Lung (tissue), 12 donors: ENCODE measurements around the gene CEACAM19. TPM values are rescaled to one million over a fixed set of nuclear protein-coding genes. Genes with fewer than 3 reads are reported as not detected.

Experiments
- ATAC-seq: fragments of 200-7000 bp; cut with Tn5 transposase; one replicate; pipeline ENCODE4 v1.9.1; 2020; ENCODE audit warnings: moderate number of reproducible peaks; ENCODE audit not compliant: insufficient read depth, low FRiP score
- DNase-seq, 3 donors: peaks; one replicate each; pipeline ENCODE4 v3.0.0-alpha.2; 2013 to 2017
- H3K27ac ChIP-seq, 2 donors: one replicate each; pipeline ENCODE4 v1.5.1; 2013; ENCODE audit warnings: mild to moderate bottlenecking in 2 of 2, moderate library complexity in 2 of 2, control low read depth in 1 of 2, inconsistent platforms in 1 of 2, low read depth in 1 of 2, low read length in 1 of 2
- H3K27me3 ChIP-seq, 3 donors: one replicate each; pipeline ENCODE4 v1.5.1; 2013; ENCODE audit warnings: low read length in 2 of 3; ENCODE audit not compliant: control insufficient read depth in 3 of 3, insufficient read depth in 3 of 3
- H3K36me3 ChIP-seq, 4 donors: one replicate each; pipeline ENCODE4 v1.5.1; 2013; ENCODE audit warnings: low read length in 4 of 4, mild to moderate bottlenecking in 1 of 4, moderate library complexity in 1 of 4; ENCODE audit not compliant: control insufficient read depth in 4 of 4, insufficient read depth in 4 of 4
- H3K4me1 ChIP-seq, 5 donors: one replicate each; pipeline ENCODE4 v1.5.1; 2013; ENCODE audit warnings: low read length in 5 of 5, mild to moderate bottlenecking in 2 of 5, moderate library complexity in 1 of 5; ENCODE audit not compliant: control insufficient read depth in 5 of 5, insufficient read depth in 5 of 5
- H3K4me3 ChIP-seq: one replicate; pipeline ENCODE4 v1.5.1; 2013; ENCODE audit warnings: mild to moderate bottlenecking, control low read depth, moderate library complexity
- H3K9ac ChIP-seq, 2 donors: one replicate each; pipeline ENCODE4 v1.5.1; 2013; ENCODE audit warnings: low read length in 2 of 2, control low read depth in 1 of 2; ENCODE audit not compliant: insufficient read depth in 1 of 2
- H3K9me3 ChIP-seq, 4 donors: one replicate each; pipeline ENCODE4 v1.5.1; 2013; ENCODE audit warnings: low read length in 3 of 4, mild to moderate bottlenecking in 1 of 4, moderate library complexity in 1 of 4; ENCODE audit not compliant: control insufficient read depth in 4 of 4, insufficient read depth in 3 of 4
- WGBS, 2 donors: extraction: QIAGEN DNeasy Blood & Tissue Kit; methylation state at CpG; one replicate each; pipeline ENCODE4 v1.1.7; 2013; 5-methylcytosine and 5-hydroxymethylcytosine counted together
- polyA plus RNA-seq, 2 donors: library from polyadenylated mRNA; stranded (reverse); fragments of 200-250 nt; gene quantifications; one replicate each; pipeline ENCODE4 v1.2.1, GENCODE V29; 2013
- total RNA-seq, 2 donors: library from RNA; depleted of rRNA in 1 of 2; stranded (reverse); fragments of >200 nt in 1 of 2; gene quantifications; one replicate each; pipeline ENCODE4 v1.2.1, GENCODE V29; 2014 to 2021
- TF ChIP-seq, protein P1 (sequence below): IDR thresholded peaks from 2 replicates; pipeline ENCODE4 v1.5.1; 2012; ENCODE audit warnings: mild to moderate bottlenecking; ENCODE audit errors: control extremely low read depth, extremely low read depth
- donor health status: control.
- donor health status: control.
- donor health status: Bipolar disorder and iron deficiency.
- donor health status: healthy.
- donor health status: DM: yes; HTN: yes; CAD: no.

The CEACAM19 gene
- total and polyA plus RNA-seq, 4 donors = 2.3 to 8.3 (median 4.4) TPM

DNA sequence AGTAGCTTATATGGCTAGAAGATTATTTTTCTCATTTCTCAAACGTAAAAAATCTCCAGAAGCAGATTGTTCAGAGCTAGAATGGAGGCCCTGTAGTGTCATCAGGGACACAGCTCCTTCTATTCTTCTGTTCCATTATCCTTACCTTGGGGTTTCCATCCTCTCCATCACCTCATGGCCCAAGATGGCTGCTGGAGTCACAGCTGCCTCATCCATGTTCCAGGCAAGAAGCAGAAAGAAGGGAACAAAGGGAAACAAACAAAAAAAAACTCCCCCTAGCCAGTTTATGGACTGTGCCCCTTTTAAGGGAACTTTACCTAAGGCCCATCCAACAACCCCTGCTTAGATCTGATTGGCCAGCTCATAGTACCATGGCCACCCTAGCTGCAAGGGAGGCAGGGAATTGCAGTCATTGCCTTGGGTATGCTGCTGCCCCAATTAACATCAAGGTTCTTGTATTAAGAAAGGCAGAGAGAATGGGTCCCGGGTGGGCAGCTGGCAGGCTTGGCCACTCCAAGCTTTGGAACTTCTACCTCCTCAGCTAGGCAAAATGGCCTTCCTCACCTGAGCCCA is 43.4 kb downstream of the CEACAM19 start:
- Histone ChIP-seq H3K4me3 (no peak overlapping the region), H3K27me3 (no peaks in the 10 kb centered on the region), H3K36me3 (no peaks in the 10 kb centered on the region), H3K27ac (no peak overlapping the region), H3K4me1 (peaks cover 0 to 15% (median 10%) of the 10 kb centered on the region in 5 donors), H3K9me3 (peaks cover 0 to 7% (median 2%) of the 10 kb centered on the region in 4 donors), H3K9ac (no peak overlapping the region)
- TF ChIP-seq, protein P1, sequence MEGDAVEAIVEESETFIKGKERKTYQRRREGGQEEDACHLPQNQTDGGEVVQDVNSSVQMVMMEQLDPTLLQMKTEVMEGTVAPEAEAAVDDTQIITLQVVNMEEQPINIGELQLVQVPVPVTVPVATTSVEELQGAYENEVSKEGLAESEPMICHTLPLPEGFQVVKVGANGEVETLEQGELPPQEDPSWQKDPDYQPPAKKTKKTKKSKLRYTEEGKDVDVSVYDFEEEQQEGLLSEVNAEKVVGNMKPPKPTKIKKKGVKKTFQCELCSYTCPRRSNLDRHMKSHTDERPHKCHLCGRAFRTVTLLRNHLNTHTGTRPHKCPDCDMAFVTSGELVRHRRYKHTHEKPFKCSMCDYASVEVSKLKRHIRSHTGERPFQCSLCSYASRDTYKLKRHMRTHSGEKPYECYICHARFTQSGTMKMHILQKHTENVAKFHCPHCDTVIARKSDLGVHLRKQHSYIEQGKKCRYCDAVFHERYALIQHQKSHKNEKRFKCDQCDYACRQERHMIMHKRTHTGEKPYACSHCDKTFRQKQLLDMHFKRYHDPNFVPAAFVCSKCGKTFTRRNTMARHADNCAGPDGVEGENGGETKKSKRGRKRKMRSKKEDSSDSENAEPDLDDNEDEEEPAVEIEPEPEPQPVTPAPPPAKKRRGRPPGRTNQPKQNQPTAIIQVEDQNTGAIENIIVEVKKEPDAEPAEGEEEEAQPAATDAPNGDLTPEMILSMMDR = no peak
- no peak for DNase-seq
- no peak for ATAC-seq
- WGBS, 2 donors = 50% methylated on average over 2 of the region's 2 CpGs

DNA sequence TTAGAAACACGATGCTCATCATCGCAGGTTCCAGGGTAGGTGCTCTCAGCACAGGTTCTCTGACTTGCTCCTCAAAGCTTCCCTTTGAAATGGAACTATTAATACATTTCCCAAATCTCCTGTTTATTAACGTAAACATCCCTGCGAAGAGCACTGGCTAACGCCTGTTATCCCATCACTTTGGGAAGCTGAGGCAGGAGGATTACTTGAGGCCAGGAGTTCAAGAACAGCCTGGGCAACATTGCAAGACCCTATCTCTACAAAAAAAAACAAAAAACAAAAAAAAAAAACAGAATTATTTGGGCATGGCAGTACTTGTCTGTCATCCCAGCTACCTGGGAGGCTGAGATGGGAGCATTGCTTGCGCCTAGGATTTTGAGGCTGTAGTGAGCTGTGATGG is 46.3 kb downstream of the CEACAM19 start:
- Histone ChIP-seq H3K4me1 (peaks cover 0 to 20% (median 10%) of the 10 kb centered on the region in 5 donors), H3K36me3 (no peaks in the 10 kb centered on the region), H3K9ac (no peak overlapping the region), H3K27me3 (no peaks in the 10 kb centered on the region), H3K27ac (peak overlapping the region; percentile 53 to 76), H3K4me3 (no peak overlapping the region), H3K9me3 (peaks cover 0 to 7% (median 2%) of the 10 kb centered on the region in 4 donors)
- 86 to 93% methylated on average over 6 of the region's 6 CpGs for WGBS, 2 donors
- TF ChIP-seq, protein P1 = no peak
- no peak for DNase-seq
- ATAC-seq = no peak

DNA sequence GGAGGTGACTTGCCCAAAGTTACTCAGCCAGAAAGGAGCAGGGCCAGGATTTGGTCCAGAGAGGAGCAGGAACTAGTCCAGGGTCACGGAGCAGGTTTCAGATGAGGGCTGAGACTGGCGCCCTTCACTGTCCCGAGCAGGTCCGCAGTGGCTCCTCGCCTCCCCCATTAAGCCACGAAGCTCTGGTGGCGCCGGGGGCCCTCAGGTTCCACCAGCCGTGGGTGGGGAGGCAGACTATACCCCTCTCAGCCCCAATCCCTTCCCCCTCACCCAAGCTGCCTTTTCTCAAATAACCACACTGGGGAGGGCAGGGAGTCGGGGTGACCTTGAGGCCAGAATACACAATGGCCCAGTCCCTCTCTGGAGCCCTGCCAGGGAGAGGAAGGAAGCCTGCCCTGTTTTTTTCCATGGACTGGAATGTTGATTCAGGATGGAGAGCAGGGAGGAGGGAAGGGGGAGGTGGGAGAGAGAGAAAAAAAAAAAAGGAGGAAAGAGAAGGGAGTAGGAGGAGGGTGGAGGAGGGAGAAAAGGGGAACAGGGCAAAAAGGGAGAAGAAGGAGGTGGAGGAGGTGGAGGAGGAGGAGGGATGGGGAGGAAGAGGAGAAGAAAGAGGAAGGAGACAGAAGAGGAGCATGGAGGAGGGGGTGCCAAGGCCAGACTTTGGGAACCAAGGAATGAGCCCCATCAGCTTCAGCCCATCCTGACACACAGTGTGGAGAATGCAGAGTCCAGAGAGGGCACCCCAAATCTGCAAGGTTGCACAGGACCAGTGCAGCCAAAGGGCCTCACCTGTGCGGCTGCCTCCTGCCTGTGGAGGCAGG is 47.4 kb downstream of the CEACAM19 start:
- Histone ChIP-seq H3K27me3 (no peaks in the 10 kb centered on the region), H3K4me1 (peaks cover 0 to 22% (median 10%) of the 10 kb centered on the region in 5 donors), H3K36me3 (no peaks in the 10 kb centered on the region), H3K9me3 (peaks cover 0 to 7% (median 2%) of the 10 kb centered on the region in 4 donors), H3K27ac (peak overlapping the region; percentile 76 to 86), H3K9ac (peak overlapping the region in 1 of 2 donors; percentile 7), H3K4me3 (no peak overlapping the region)
- TF ChIP-seq, protein P1 = no peak
- WGBS, 2 donors = 25 to 35% methylated on average over 11 of the region's 11 CpGs
- ATAC-seq (no peak), DNase-seq (peak; percentile 76 to 88 (median 86))
